SK-N-MC (cell line): ENCODE data around the gene MLANA.
"Not testable (repeated sequence)": the region's sequence is repeated elsewhere in the genome, so short reads cannot be mapped to it uniquely, and the experiment has no call there.

Experiments
- DNase-seq: peaks from one replicate; pipeline ENCODE4 v3.0.0-alpha.2; 2011; ENCODE audit warnings: low read depth, low spot score
- H3K27ac ChIP-seq: fragments of 200-600 bp; sonication (generic); 2 replicates; pipeline ENCODE4 v1.5.1; 2016; ENCODE audit warnings: mixed run types
- H3K36me3 ChIP-seq: fragments of 200-600 bp; sonication (generic); 2 replicates; pipeline ENCODE4 v1.6.1; 2017; ENCODE audit warnings: antibody characterized with exemption, low read length, mixed read lengths; ENCODE audit not compliant: insufficient read depth
- H3K4me3 ChIP-seq: fragments of 200-600 bp; sonication (generic); 2 replicates; pipeline ENCODE4 v1.5.1; 2016
- H3K9ac ChIP-seq: fragments of 200-600 bp; sonication (generic); 2 replicates; pipeline ENCODE4 v1.8.0; 2017; ENCODE audit warnings: mixed run types, mixed read lengths; ENCODE audit not compliant: insufficient read length
- H3K9me3 ChIP-seq: fragments of 200-600 bp; sonication (generic); 2 replicates; pipeline ENCODE4 v1.6.1; 2017; ENCODE audit warnings: low read depth, mild to moderate bottlenecking, antibody characterized with exemption, low read length, moderate library complexity, mixed read lengths
- EZH2 ChIP-seq: fragments of 200-600 bp; sonication (generic); IDR thresholded peaks from one replicate; pipeline ENCODE4 v1.6.1; 2017; ENCODE audit warnings: antibody characterized with exemption
- FOXP2 ChIP-seq: optimal IDR thresholded peaks from 2 replicates; pipeline ENCODE3; 2011; ENCODE audit warnings: mild to moderate bottlenecking, moderate library complexity; ENCODE audit not compliant: insufficient read depth; ENCODE audit errors: extremely low read length, control extremely low read depth
- POLR2AphosphoS5 ChIP-seq: IDR thresholded peaks from 2 replicates; pipeline ENCODE4 v1.6.1; 2012; ENCODE audit warnings: mild to moderate bottlenecking, low read depth, low read length, borderline replicate concordance

Gene MLANA

GRCh38 chr9:5873439-5873838 lies 17.2 kb upstream of the MLANA start:
- no peaks in the 10 kb centered on the region for H3K36me3 ChIP-seq
- H3K9ac ChIP-seq, result no peak overlapping the region
- no peaks in the 10 kb centered on the region for H3K9me3 ChIP-seq
- no peak for DNase-seq
- H3K27ac ChIP-seq, result no peak overlapping the region
- no peak overlapping the region for H3K4me3 ChIP-seq
- TF ChIP-seq POLR2AphosphoS5, result no peak
- no peak for TF ChIP-seq FOXP2
- no peak for TF ChIP-seq EZH2

GRCh38 chr9:5874048-5874447 lies 16.6 kb upstream of the MLANA start:
- no peak overlapping the region for H3K4me3 ChIP-seq
- TF ChIP-seq POLR2AphosphoS5, result no peak
- no peak for TF ChIP-seq EZH2
- no peak for TF ChIP-seq FOXP2
- no peaks in the 10 kb centered on the region for H3K36me3 ChIP-seq
- no peak for DNase-seq
- H3K27ac ChIP-seq, result no peak overlapping the region
- no peak overlapping the region for H3K9ac ChIP-seq
- H3K9me3 ChIP-seq, result no peaks in the 10 kb centered on the region

GRCh38 chr9:5876026-5876425 lies 14.7 kb upstream of the MLANA start:
- Histone ChIP-seq H3K36me3 (no peaks in the 10 kb centered on the region), H3K9ac (no peak overlapping the region), H3K27ac (no peak overlapping the region), H3K9me3 (no peaks in the 10 kb centered on the region), H3K4me3 (no peak overlapping the region)
- DNase-seq, result no peak
- no peak for TF ChIP-seq FOXP2
- TF ChIP-seq POLR2AphosphoS5, result no peak
- no peak for TF ChIP-seq EZH2

- no peak for DNase-seq
- TF ChIP-seq FOXP2 (no peak), EZH2 (no peak), POLR2AphosphoS5 (no peak)
- Histone ChIP-seq H3K27ac (no peak overlapping the region), H3K36me3 (no peaks in the 10 kb centered on the region), H3K4me3 (no peak overlapping the region), H3K9ac (no peak overlapping the region), H3K9me3 (no peaks in the 10 kb centered on the region)
These were observed 14.0 kb upstream of the MLANA start for GRCh38 chr9:5876711-5877110.

- TF ChIP-seq EZH2 (no peak), FOXP2 (no peak), POLR2AphosphoS5 (no peak)
- no peaks in the 10 kb centered on the region for H3K9me3 ChIP-seq
- no peak overlapping the region for H3K9ac ChIP-seq
- DNase-seq, result no peak
- H3K4me3 ChIP-seq, result no peak overlapping the region
- H3K27ac ChIP-seq, result no peak overlapping the region
- H3K36me3 ChIP-seq, result no peaks in the 10 kb centered on the region
These were observed 11.1 kb upstream of the MLANA start for GRCh38 chr9:5879419-5880181.

GRCh38 chr9:5882244-5883012 lies 8.3 kb upstream of the MLANA start:
- H3K4me3 ChIP-seq, H3K9ac ChIP-seq, H3K9me3 ChIP-seq, H3K27ac ChIP-seq, H3K36me3 ChIP-seq, DNase-seq: not testable (repeated sequence)

- no peak overlapping the region for H3K4me3 ChIP-seq
- TF ChIP-seq POLR2AphosphoS5, result no peak
- no peak for TF ChIP-seq EZH2
- no peak for TF ChIP-seq FOXP2
- H3K9ac ChIP-seq, result no peak overlapping the region
- no peaks in the 10 kb centered on the region for H3K36me3 ChIP-seq
- DNase-seq, result no peak
- H3K27ac ChIP-seq, result no peak overlapping the region
- no peaks in the 10 kb centered on the region for H3K9me3 ChIP-seq
These were observed 6.5 kb upstream of the MLANA start for GRCh38 chr9:5884191-5884590.

GRCh38 chr9:5886114-5886939 lies 4.4 kb upstream of the MLANA start:
- TF ChIP-seq FOXP2 (peak; percentile 27), EZH2 (no peak), POLR2AphosphoS5 (no peak)
- DNase-seq, result peak; percentile 28
- Histone ChIP-seq H3K9ac (no peak overlapping the region), H3K36me3 (no peaks in the 10 kb centered on the region), H3K9me3 (no peaks in the 10 kb centered on the region), H3K4me3 (no peak overlapping the region), H3K27ac (no peak overlapping the region)
